GM19467 (cell line): ENCODE data around the gene CLUH.
"Not testable (repeated sequence)": the region's sequence is repeated elsewhere in the genome, so short reads cannot be mapped to it uniquely, and the experiment has no call there.

ENCODE experiments used
- ATAC-seq: cut with Tn5 transposase; IDR thresholded peaks from one replicate; pipeline ENCODE4 v1.9.1; 2021; ENCODE audit warnings: mild to moderate bottlenecking, moderate library complexity; ENCODE audit not compliant: unreplicated experiment

The CLUH gene

GRCh38 chr17:2701996-2702741 lies 9.4 kb downstream of the CLUH start:
- ATAC-seq: no peak

DNA sequence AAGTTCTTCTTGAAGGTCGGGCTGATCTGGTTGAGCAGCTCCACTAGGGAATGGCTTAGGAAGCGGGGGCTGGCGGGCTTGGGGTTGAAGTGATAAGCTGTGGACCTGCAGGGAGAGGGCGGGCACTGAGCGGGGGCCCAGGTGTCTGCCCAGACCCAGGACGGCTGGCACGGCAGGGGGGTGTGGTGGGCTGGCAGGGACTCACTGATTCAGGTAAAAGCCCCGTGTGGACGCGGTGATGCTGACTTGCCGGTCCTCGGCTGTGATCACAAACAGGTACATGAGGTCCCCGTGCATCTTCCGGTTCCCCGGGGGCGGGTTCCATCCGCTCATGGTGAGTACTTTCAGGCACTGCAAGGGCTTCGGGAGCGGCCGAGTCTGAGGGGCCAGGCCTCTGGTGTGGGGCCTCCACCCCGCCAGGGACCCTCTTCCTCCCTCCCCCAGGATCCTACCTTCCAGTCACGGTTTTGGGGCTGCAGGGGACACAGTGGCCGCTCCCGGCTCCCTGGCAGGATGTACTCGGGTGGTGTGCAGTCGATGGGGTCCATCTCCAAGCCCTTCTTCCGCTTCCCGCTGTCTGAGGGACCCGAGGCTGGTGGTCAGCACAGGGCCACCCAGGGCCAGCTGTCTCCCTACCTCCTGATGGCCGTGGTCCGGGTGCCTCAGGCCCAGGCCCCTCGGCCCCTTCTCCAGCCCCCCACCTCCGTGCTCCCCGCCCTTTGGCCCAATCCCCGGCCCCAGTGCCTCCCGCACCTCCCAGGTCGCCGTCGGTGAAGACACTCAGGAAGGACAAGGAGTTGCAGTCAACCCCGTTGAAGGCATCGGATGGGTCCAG lies 10.2 kb downstream of the CLUH start:
- no peak for ATAC-seq

GRCh38 chr17:2700491-2701141 lies 10.9 kb downstream of the CLUH start:
- ATAC-seq: no peak

DNA sequence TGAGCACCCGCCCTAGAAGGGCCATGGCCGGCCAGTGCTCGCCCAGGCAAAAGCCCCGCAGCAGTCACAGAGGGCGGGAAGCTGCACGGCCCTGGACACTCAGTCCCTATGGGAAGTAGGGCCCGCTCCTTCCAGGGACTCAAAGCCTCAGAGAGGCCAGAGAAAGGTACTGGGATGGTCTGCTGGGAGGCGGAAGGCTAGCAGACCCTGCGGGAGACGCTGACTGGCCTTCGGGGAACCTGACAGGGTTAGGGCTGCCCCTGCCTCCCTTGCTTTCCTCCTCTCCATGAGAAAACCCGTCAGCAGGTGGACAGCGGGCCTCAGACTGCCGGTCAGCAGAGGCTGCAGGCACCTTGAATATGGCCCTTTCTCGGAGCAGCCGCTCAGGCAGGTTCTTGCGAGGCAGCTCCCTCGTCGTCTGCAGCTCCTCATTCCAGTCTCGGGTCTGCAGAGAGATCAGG lies 11.5 kb downstream of the CLUH start:
- no peak for ATAC-seq

DNA sequence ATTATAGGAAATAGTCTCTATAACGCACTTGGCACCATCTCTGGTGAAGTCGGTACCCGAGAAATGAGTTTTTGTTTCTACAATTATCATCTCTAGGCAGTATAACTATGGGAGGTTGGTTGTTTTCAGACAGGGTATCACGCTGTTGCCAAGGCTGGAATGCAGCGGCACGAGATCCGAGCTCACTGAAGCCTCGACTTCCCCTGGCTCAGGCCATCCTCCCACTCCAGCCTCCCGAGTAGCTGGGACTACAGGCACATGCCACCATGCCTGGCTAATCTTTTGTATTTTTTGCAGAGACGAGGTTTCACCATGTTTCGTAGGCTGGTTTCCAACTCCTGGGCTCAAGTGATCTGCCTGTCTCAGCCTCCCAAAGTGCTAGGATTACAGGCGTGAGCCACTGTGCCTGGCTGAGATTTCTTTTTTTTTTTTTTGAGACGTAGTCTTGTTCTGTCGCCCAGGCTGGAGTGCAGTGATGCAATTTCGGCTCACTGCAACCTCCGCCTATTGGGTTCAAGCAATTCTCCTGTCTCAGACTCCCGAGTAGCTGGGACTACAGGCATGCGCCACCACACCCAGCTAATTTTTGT lies 12.3 kb downstream of the CLUH start:
- not testable (repeated sequence) for ATAC-seq

- ATAC-seq: no peak
These were observed 13.9 kb downstream of the CLUH start for GRCh38 chr17:2697611-2698162.

- ATAC-seq: no peak
These were observed 15.4 kb downstream of the CLUH start for GRCh38 chr17:2695961-2696760.

GRCh38 chr17:2695243-2695960 lies 16.2 kb downstream of the CLUH start:
- ATAC-seq: no peak

DNA sequence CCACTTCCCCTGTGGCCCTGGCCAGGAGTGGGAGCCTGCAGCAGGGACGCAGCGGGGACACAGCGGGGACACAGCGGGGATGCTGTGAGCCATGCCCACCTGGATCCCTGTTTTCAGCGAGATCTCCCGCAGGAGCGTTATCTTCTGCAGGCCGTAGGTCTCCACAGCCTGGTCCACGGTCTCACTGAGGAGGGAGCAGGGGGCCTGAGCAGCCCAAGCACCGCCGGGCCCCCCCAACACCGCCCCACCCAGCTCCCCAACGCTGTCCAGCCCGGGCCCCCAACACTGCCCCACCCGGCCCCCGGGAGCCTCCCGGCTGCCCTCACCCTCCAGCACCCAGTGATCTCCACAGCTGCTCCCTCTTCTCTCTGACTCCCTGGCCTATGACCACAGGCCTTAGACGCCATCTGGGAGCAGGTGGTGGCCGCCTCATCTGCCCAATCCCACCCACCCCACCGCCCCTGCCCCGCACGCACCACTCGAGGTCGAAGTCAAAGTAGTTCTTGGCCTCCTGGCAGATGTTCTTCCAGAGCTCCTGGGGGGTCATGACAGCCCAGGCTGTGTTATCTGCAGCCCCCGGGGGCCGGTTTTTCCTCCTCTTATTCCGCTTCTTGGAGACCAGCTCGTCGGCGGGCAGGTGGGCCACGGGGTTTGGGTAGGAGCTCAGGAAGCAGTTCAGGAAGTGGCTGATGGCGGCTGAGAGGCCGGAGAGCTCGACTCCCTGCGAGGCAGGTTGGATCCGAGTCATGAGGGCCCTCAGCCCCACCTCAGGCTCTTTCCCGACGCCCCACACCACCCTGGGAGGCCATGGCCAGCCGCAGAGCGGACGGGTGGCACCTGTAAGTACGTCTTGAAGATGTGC lies 17.0 kb downstream of the CLUH start:
- no peak for ATAC-seq

DNA sequence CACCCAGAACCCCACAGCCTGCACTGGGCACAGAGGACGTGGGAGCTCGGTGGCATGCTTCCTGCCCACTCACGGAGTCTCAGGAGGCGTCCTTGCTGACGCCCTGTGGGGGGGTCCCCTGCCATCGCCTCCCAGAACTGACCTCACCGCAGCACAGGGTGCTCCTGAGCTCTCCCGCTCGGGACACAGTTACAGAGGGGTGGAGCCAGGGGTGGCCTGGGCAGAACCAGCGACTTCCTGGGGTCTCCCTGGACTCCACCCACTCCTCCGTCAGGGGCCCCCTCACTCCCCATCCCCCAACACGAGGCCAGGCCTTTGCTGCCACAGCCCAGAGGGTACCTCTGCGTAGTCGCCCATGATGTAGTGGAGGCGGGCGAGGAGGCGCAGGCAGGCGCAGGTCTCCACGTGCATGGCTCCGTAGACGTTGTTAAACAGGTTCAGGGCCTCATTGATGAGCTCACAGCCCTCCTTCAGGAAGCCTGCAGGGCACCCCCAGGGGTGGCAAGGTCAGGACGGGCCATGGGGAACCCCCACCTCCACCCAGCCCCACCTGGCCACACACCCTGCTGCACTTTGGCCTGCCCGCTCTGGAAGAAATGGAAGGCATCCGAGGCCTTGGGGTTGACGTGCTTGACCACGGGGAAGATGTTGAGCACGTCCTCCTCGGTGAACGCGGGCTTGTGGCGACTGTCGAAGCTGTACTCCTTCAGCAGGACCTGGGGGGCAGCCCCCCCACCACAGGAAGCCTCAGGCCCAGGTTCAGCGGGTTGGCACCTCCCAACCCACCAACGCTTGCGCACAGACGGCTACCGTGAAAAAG lies 17.8 kb downstream of the CLUH start:
- ATAC-seq: no peak

DNA sequence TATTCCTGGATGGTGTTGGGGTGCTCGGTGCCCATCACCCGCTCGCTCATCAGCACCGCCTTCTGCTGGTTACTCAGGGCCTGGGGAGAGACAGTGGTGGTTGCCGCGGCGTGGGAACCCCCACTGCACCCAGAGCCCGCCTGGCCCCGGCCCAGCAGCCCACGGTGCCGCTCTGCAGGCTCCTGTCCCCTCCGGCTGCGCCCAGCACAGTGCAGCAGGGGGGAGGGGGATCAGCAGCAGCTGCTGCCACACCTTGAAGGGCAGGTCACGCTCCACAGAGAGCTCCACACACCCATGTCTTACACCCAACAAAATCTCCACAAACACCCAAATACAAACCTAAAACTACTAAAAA lies 18.8 kb downstream of the CLUH start:
- no peak for ATAC-seq

GRCh38 chr17:2691965-2692780 lies 19.4 kb downstream of the CLUH start:
- ATAC-seq: no peak

DNA sequence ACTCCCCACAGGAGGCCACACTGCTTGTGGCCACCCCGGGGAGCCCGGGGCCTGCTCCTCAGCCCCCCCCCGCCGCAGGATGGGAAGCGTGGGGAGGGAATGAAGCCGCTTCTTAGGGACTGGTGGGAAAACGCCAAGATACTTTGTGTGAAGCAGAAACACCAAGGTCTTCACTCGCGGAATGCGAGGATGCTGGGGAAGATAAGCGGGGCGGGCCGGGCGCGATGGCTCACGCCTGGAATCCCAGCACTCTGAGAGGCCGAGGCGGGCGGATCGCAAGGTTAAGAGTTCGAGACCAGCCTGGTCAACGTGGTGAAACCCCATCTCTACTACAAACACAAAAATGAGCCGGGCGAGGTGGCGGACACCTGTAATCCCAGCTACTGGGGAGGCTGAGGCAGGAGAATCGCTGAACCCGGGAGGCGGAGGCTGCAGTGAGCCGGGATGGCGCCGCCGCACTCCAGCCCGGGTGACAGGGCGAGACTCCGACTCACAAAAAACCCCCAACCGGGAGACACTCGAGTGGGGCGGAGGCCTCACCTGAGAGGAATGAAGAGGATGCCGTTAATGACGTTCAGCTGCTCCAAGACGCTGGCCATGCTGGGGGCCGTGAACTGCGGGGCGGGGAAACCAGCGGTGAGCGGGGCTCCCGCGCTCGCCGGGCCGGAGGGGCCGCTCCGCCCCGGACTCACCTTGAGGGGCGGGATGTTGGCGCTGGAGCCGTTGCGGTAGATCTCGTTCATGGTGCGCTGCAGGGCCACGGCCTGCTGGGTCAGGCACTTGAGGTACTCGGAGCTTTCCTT lies 20.3 kb downstream of the CLUH start:
- no peak for ATAC-seq

GRCh38 chr17:2690165-2691068 lies 21.1 kb downstream of the CLUH start:
- ATAC-seq: no peak
